Liver (tissue), 3 donors: Measurements from ENCODE around the gene UBXN4.

Source experiments
- ATF3 ChIP-seq: IDR thresholded peaks from 2 replicates; pipeline ENCODE4 v1.6.1; 2016; ENCODE audit warnings: antibody characterized with exemption
- CTCF ChIP-seq: fragments of 150-350 bp; IDR thresholded peaks from 2 replicates; pipeline ENCODE4 v1.5.1; 2017; ENCODE audit warnings: improper control_type of control experiment, low read depth, low read length; ENCODE audit not compliant: missing input control
- EGR1 ChIP-seq, 2 donors: IDR thresholded peaks; 2 replicates each; pipeline ENCODE4 v1.6.1; 2016 to 2018; ENCODE audit warnings: antibody characterized with exemption in 2 of 2, low read depth in 2 of 2
- GABPA ChIP-seq, 2 donors: IDR thresholded peaks in 1 of 2; conservative IDR thresholded peaks in 1 of 2; 2 replicates each; pipeline ENCODE4 v1.6.1; 2016; ENCODE audit warnings: antibody characterized with exemption in 2 of 2, mild to moderate bottlenecking in 1 of 2, moderate library complexity in 1 of 2
- HNF4G ChIP-seq: IDR thresholded peaks from 2 replicates; pipeline ENCODE4 v1.6.1; 2016; ENCODE audit warnings: antibody characterized with exemption
- TAF1 ChIP-seq: conservative IDR thresholded peaks from 2 replicates; pipeline ENCODE4 v1.6.1; 2016; ENCODE audit warnings: antibody characterized with exemption, mild to moderate bottlenecking
- donor health status: healthy.
- donor health status: healthy.

- TF ChIP-seq CTCF (no peak), HNF4G (no peak), TAF1 (no peak), GABPA (IDR thresholded peaks at IDR 0.05 in 1 of 2, conservative IDR thresholded peaks at IDR 0.05 in 1 of 2) (no peak), ATF3 (no peak), EGR1 (IDR thresholded peaks at IDR 0.05; ENCODE audit: low read depth in 2 of 2) (no peak)
Measured at GRCh38 chr2:135786823-135787222, 45.2 kb downstream of the UBXN4 start.
